H7 (cell line): ENCODE results near the gene OSBPL8. TPM values are rescaled to one million over a fixed set of nuclear protein-coding genes. Genes with fewer than 3 reads are reported as not detected.
"Not testable (repeated sequence)": the region's sequence is repeated elsewhere in the genome, so short reads cannot be mapped to it uniquely, and the experiment has no call there.

ENCODE experiments used
- DNase-seq: peaks from one replicate; pipeline ENCODE4 v3.0.0; 2012
- H3K27me3 ChIP-seq: 2 replicates; pipeline ENCODE4 v1.6.0; 2011; ENCODE audit warnings: mild to moderate bottlenecking, low read length; ENCODE audit not compliant: control insufficient read depth, insufficient read depth
- H3K36me3 ChIP-seq: replicated peaks from 2 replicates; pipeline ENCODE4 v1.5.1; 2011; ENCODE audit warnings: low read length; ENCODE audit not compliant: control insufficient read depth, insufficient read depth
- H3K4me3 ChIP-seq: 2 replicates; pipeline ENCODE4 v1.5.1; 2011; ENCODE audit warnings: low read depth, mild to moderate bottlenecking, control low read depth, low read length, moderate library complexity; ENCODE audit not compliant: insufficient read depth
- total RNA-seq: library from RNA; depleted of rRNA; stranded (reverse); fragments of >200 nt; shearing (Covaris generic); gene quantifications from 2 replicates; pipeline ENCODE4 v1.2.3, GENCODE V29; 2014

The OSBPL8 gene
- total RNA-seq, 1 experiment from 2014 or later = 32.5 TPM

DNA sequence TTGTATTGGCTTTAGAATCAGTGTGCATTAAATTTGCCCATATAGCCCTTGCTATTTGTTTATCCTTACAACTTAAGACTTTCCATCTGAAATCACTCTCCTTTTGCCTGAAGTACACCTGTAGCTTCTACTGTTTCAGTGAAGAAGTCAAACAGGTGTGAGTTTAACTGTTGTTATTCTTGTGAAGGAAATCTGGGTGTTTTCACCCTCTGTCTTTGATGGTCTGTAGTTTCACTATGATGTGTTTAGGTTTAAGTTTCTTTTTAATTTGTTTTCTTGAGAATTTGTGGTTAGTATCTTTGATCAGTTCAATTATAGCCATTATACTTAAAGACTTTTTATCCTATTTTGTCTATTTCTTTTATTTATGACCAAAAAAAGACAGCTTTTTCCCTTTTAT is 142.5 kb downstream of the OSBPL8 start:
- H3K4me3 ChIP-seq = no peak overlapping the region
- no peaks in the 10 kb centered on the region for H3K36me3 ChIP-seq
- DNase-seq = no peak
- no peaks in the 10 kb centered on the region for H3K27me3 ChIP-seq

DNA sequence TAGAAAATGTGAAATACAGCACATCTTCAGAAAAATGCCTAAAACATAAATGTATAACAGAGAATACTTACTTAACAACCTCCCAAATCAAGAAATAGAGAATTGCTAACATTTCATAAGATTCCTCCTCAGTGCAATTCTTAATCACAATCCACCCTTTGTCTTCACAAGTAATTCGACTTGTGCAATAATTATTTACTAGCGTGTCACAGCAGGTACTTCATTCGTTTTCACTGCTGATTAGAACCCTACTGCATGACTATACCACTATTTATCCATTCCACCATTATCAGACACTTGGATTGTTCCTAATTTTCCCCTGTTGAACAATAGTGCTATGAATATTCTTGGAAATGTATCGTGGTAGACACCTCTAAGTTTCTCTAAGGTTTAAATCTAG is 146.4 kb downstream of the OSBPL8 start:
- Histone ChIP-seq H3K4me3 (no peak overlapping the region), H3K27me3 (no peaks in the 10 kb centered on the region), H3K36me3 (no peaks in the 10 kb centered on the region)
- DNase-seq = no peak

DNA sequence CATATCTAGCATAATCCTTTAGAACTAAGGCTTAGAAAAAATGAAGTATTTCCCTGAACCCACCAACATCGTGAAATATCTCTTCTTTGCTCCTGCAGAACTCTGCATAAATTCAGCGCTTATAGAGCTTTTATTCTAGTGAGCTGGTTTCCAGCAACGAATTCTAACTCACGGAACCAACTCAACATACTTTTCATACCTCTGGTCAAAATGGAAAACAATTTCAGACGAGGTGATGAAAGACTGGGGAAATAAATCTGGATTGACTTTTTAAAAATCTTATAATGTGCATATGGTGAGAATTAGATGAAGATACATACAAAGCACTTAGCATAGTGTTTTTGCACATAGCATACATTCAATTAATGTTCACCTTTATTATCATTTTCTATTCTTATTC is 148.8 kb downstream of the OSBPL8 start:
- H3K4me3 ChIP-seq = no peak overlapping the region
- no peaks in the 10 kb centered on the region for H3K27me3 ChIP-seq
- no peaks in the 10 kb centered on the region for H3K36me3 ChIP-seq
- DNase-seq = no peak

GRCh38 chr12:76410371-76410770 is 149.2 kb downstream of the OSBPL8 start:
- no peaks in the 10 kb centered on the region for H3K36me3 ChIP-seq
- no peak overlapping the region for H3K4me3 ChIP-seq
- no peaks in the 10 kb centered on the region for H3K27me3 ChIP-seq
- no peak for DNase-seq

GRCh38 chr12:76409074-76409473 is 150.5 kb downstream of the OSBPL8 start:
- DNase-seq = no peak
- no peak overlapping the region for H3K4me3 ChIP-seq
- no peaks in the 10 kb centered on the region for H3K27me3 ChIP-seq
- H3K36me3 ChIP-seq = no peaks in the 10 kb centered on the region

- Histone ChIP-seq H3K27me3 (no peaks in the 10 kb centered on the region), H3K36me3 (no peaks in the 10 kb centered on the region), H3K4me3 (no peak overlapping the region)
- DNase-seq = no peak
Observed at GRCh38 chr12:76407710-76408109, 151.9 kb downstream of the OSBPL8 start.

GRCh38 chr12:76402259-76402658 is 157.3 kb downstream of the OSBPL8 start:
- no peaks in the 10 kb centered on the region; the same call in 1 of the 2 replicates for H3K36me3 ChIP-seq
- H3K4me3 ChIP-seq = no peak overlapping the region
- no peak for DNase-seq
- no peaks in the 10 kb centered on the region for H3K27me3 ChIP-seq

DNA sequence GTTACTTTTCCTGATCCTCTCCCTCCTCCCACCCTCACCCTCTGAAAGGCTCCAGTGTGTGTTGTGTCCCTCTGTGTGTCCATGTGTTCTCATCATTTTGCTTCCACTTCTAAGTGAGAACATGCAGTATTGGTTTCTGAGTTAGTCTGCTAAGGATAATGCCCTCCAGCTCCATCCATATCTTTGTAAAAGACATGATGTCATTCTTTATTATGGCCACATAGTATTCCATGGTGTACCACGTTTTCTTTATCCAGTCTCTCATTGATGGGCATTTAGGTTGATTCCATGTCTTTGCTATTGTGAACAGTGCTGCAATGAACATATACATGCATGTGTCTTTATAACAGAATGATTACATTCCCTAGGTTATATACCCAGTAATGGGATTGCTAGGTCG is 159.4 kb downstream of the OSBPL8 start:
- no peaks in the 10 kb centered on the region; the same call in 1 of the 2 replicates for H3K36me3 ChIP-seq
- DNase-seq = no peak
- no peaks in the 10 kb centered on the region for H3K27me3 ChIP-seq
- no peak overlapping the region for H3K4me3 ChIP-seq

- Histone ChIP-seq H3K4me3 (no peak overlapping the region), H3K27me3 (no peaks in the 10 kb centered on the region), H3K36me3 (no peaks in the 10 kb centered on the region; the same call in 1 of the 2 replicates)
- no peak for DNase-seq
Observed at GRCh38 chr12:76399040-76399439, 160.5 kb downstream of the OSBPL8 start.

DNA sequence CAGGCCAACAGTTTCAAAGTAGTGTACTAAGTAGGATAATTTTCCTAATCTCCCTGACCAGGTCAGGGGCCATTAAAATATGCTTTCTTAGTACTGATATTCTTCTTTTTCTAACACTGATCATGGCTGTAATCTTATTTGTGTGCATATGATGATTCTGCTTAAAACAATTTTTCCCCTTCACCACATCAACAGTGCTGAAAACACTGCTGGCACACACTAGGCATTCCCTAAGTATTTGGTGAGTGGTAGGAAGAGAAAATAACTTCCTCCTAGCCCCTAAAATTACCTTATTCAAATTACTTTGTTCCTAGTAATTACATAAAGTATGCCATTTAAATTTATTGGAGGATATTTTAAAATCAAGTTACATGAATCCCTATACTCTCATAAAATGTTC is 161.5 kb downstream of the OSBPL8 start:
- H3K27me3 ChIP-seq = no peaks in the 10 kb centered on the region
- no peak overlapping the region for H3K4me3 ChIP-seq
- H3K36me3 ChIP-seq = no peaks in the 10 kb centered on the region; the same call in 1 of the 2 replicates
- DNase-seq = no peak

GRCh38 chr12:76391461-76391860 is 168.1 kb downstream of the OSBPL8 start:
- Histone ChIP-seq H3K36me3 (no peaks in the 10 kb centered on the region; the same call in 1 of the 2 replicates), H3K27me3 (no peaks in the 10 kb centered on the region), H3K4me3 (no peak overlapping the region)
- no peak for DNase-seq

- H3K36me3 ChIP-seq = no peaks in the 10 kb centered on the region; the same call in 1 of the 2 replicates
- H3K27me3 ChIP-seq = no peaks in the 10 kb centered on the region
- no peak for DNase-seq
- H3K4me3 ChIP-seq = no peak overlapping the region
Observed at GRCh38 chr12:76387614-76388013, 172.0 kb downstream of the OSBPL8 start.

GRCh38 chr12:76384560-76384959 is 175.0 kb downstream of the OSBPL8 start:
- Histone ChIP-seq H3K27me3 (no peaks in the 10 kb centered on the region), H3K36me3 (no peaks in the 10 kb centered on the region), H3K4me3 (no peak overlapping the region)
- no peak for DNase-seq

DNA sequence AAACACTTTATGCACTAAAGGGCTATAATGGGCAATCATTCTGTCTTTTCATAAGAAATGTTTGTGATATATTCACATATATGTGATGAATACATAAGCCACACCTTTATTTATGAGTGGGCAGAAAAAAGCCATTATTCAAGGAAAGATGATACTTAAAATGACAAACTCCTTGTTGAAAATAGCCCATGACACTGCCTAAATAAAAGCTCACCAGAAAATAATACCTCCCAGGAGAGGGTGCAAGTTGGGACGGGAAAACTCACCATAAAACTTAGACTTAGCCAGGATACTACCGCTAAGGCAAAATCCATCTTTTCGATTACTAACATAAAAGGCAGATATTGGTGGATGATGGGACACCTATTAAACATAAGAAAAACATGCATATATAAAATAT is 175.6 kb downstream of the OSBPL8 start:
- H3K4me3 ChIP-seq = no peak overlapping the region
- H3K36me3 ChIP-seq = no peaks in the 10 kb centered on the region
- no peaks in the 10 kb centered on the region for H3K27me3 ChIP-seq
- DNase-seq = no peak

DNA sequence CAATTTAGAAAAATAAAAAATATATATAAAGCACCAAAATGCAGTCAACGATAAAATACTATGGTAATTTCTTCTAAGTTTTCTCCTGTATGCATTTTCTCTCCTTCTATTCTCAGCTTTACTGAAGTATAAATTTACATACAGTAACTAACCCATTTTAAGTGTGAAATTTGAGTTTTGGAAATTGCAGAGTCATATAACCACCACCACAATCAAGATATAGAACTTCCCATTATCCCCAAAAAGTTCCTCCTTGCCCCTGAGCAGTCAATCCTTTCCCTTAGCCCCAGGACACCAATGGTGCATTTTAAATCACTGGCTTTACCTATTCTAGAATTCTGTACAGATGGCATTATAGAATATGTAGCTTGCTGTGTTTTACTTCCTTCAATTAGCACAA is 180.3 kb downstream of the OSBPL8 start:
- no peak for DNase-seq
- Histone ChIP-seq H3K36me3 (no peaks in the 10 kb centered on the region; the same call in none of the 2 replicates), H3K4me3 (no peak overlapping the region), H3K27me3 (no peaks in the 10 kb centered on the region)

GRCh38 chr12:76376876-76377275 is 182.7 kb downstream of the OSBPL8 start:
- not testable (repeated sequence) for H3K4me3 ChIP-seq, DNase-seq, H3K36me3 ChIP-seq, H3K27me3 ChIP-seq
